Measurements from ENCODE around the gene RORC. TPM values are rescaled to one million over a fixed set of nuclear protein-coding genes. Genes with fewer than 3 reads are reported as not detected.

RORC gene
- total RNA-seq, 1 donor from 2014 or later = not detected

GRCh38 chr1:151822404-151822803 is 9.2 kb downstream of the RORC start:
- Histone ChIP-seq H3K79me2 (ENCODE audit: insufficient read depth, low read length) (no peaks in the 10 kb centered on the region), H3K9me3 (ENCODE audit: insufficient read depth, low read depth, low read length) (no peaks in the 10 kb centered on the region), H3K9ac (ENCODE audit: low read length) (no peak overlapping the region), H4K20me1 (ENCODE audit: insufficient read depth, low read length) (no peaks in the 10 kb centered on the region), H2AFZ (ENCODE audit: low read depth, low read length) (peak overlapping the region; percentile 18), H3K27ac (ENCODE audit: low read depth, low read length) (no peak overlapping the region), H3K4me2 (ENCODE audit: low read length) (no peak overlapping the region), H3K27me3 (ENCODE audit: insufficient read depth, low read length) (peaks cover 5% of the 10 kb centered on the region), H3K4me1 (ENCODE audit: insufficient read depth, low read length) (no peaks in the 10 kb centered on the region), H3K4me3 (ENCODE audit: insufficient read depth, low read depth, low read length) (no peak overlapping the region), H3K36me3 (ENCODE audit: insufficient read depth, low read length) (no peaks in the 10 kb centered on the region)
- FAIRE-seq (no peak), DNase-seq (ENCODE audit: low read depth) (no peak)
- no peak overlapping the region for H3K4me3 Mint-ChIP-seq (ENCODE audit: unreplicated experiment)
- peaks cover 6% of the 10 kb centered on the region for H3K4me1 Mint-ChIP-seq (ENCODE audit: low read depth, unreplicated experiment)
- H3K27me3 Mint-ChIP-seq (ENCODE audit: low read depth, unreplicated experiment) = peaks cover 61% of the 10 kb centered on the region
- H3K27ac Mint-ChIP-seq (ENCODE audit: unreplicated experiment) = no peak overlapping the region
- peaks cover 2% of the 10 kb centered on the region for H3K36me3 Mint-ChIP-seq (ENCODE audit: low read depth, unreplicated experiment)
- peaks cover 3% of the 10 kb centered on the region for H3K9me3 Mint-ChIP-seq (ENCODE audit: unreplicated experiment)
- TF ChIP-seq EZH2 (IDR thresholded peaks at IDR 0.05; ENCODE audit: insufficient read depth, low read length) (no peak), CTCF (IDR thresholded peaks at IDR 0.05; ENCODE audit: insufficient read depth, low read depth, low read length) (no peak)

- FAIRE-seq = no peak
- no peaks in the 10 kb centered on the region for H3K79me2 ChIP-seq (ENCODE audit: insufficient read depth, low read length)
- H4K20me1 ChIP-seq (ENCODE audit: insufficient read depth, low read length) = no peaks in the 10 kb centered on the region
- H3K36me3 Mint-ChIP-seq (ENCODE audit: low read depth, unreplicated experiment) = peaks cover 2% of the 10 kb centered on the region
- H3K4me2 ChIP-seq (ENCODE audit: low read length) = no peak overlapping the region
- H3K27me3 Mint-ChIP-seq (ENCODE audit: low read depth, unreplicated experiment) = peaks cover 72% of the 10 kb centered on the region
- H3K27me3 ChIP-seq (ENCODE audit: insufficient read depth, low read length) = peaks cover 5% of the 10 kb centered on the region
- peaks cover 5% of the 10 kb centered on the region for H3K9me3 Mint-ChIP-seq (ENCODE audit: unreplicated experiment)
- no peaks in the 10 kb centered on the region for H3K36me3 ChIP-seq (ENCODE audit: insufficient read depth, low read length)
- no peak overlapping the region for H3K27ac Mint-ChIP-seq (ENCODE audit: unreplicated experiment)
- no peak overlapping the region for H3K9ac ChIP-seq (ENCODE audit: low read length)
- TF ChIP-seq CTCF (IDR thresholded peaks at IDR 0.05; ENCODE audit: insufficient read depth, low read depth, low read length) = no peak
- TF ChIP-seq EZH2 (IDR thresholded peaks at IDR 0.05; ENCODE audit: insufficient read depth, low read length) = no peak
- H3K27ac ChIP-seq (ENCODE audit: low read depth, low read length) = no peak overlapping the region
- no peak overlapping the region for H3K4me3 ChIP-seq (ENCODE audit: insufficient read depth, low read depth, low read length)
- H3K9me3 ChIP-seq (ENCODE audit: insufficient read depth, low read depth, low read length) = no peaks in the 10 kb centered on the region
- H3K4me1 Mint-ChIP-seq (ENCODE audit: low read depth, unreplicated experiment) = peaks cover 6% of the 10 kb centered on the region
- H3K4me1 ChIP-seq (ENCODE audit: insufficient read depth, low read length) = no peaks in the 10 kb centered on the region
- no peak for DNase-seq (ENCODE audit: low read depth)
- H3K4me3 Mint-ChIP-seq (ENCODE audit: unreplicated experiment) = no peak overlapping the region
- no peak overlapping the region for H2AFZ ChIP-seq (ENCODE audit: low read depth, low read length)
Observed at GRCh38 chr1:151820940-151821339, 10.7 kb downstream of the RORC start.

GRCh38 chr1:151819976-151820623 is 11.5 kb downstream of the RORC start:
- Mint-ChIP-seq H3K36me3 (ENCODE audit: low read depth, unreplicated experiment) (peaks cover 2% of the 10 kb centered on the region), H3K27ac (ENCODE audit: unreplicated experiment) (no peak overlapping the region), H3K4me3 (ENCODE audit: unreplicated experiment) (no peak overlapping the region), H3K9me3 (ENCODE audit: unreplicated experiment) (peaks cover 4% of the 10 kb centered on the region), H3K4me1 (ENCODE audit: low read depth, unreplicated experiment) (peaks cover 6% of the 10 kb centered on the region), H3K27me3 (ENCODE audit: low read depth, unreplicated experiment) (peaks cover 71% of the 10 kb centered on the region)
- peaks cover 8% of the 10 kb centered on the region for H3K27me3 ChIP-seq (ENCODE audit: insufficient read depth, low read length)
- H3K27ac ChIP-seq (ENCODE audit: low read depth, low read length) = no peak overlapping the region
- H3K4me2 ChIP-seq (ENCODE audit: low read length) = no peak overlapping the region
- DNase-seq (ENCODE audit: low read depth) = no peak
- no peaks in the 10 kb centered on the region for H3K4me1 ChIP-seq (ENCODE audit: insufficient read depth, low read length)
- H3K4me3 ChIP-seq (ENCODE audit: insufficient read depth, low read depth, low read length) = no peak overlapping the region
- FAIRE-seq = no peak
- no peaks in the 10 kb centered on the region for H3K36me3 ChIP-seq (ENCODE audit: insufficient read depth, low read length)
- H2AFZ ChIP-seq (ENCODE audit: low read depth, low read length) = no peak overlapping the region
- no peaks in the 10 kb centered on the region for H3K79me2 ChIP-seq (ENCODE audit: insufficient read depth, low read length)
- TF ChIP-seq CTCF (IDR thresholded peaks at IDR 0.05; ENCODE audit: insufficient read depth, low read depth, low read length) (no peak), EZH2 (IDR thresholded peaks at IDR 0.05; ENCODE audit: insufficient read depth, low read length) (no peak)
- H3K9me3 ChIP-seq (ENCODE audit: insufficient read depth, low read depth, low read length) = no peaks in the 10 kb centered on the region
- H3K9ac ChIP-seq (ENCODE audit: low read length) = no peak overlapping the region
- H4K20me1 ChIP-seq (ENCODE audit: insufficient read depth, low read length) = no peaks in the 10 kb centered on the region
